DMS79 treated with DMSO at 0.1 percent for 48 hours (cell line): Measurements from ENCODE around the gene SRD5A1.
A peak's percentile ranks its signal among the peaks of the same experiment; 100 is the strongest.

Experiments used
- DNase-seq: peaks from one replicate; lab custom pipeline; 2025; lab: John Stamatoyannopoulos, UW

The SRD5A1 gene

DNA sequence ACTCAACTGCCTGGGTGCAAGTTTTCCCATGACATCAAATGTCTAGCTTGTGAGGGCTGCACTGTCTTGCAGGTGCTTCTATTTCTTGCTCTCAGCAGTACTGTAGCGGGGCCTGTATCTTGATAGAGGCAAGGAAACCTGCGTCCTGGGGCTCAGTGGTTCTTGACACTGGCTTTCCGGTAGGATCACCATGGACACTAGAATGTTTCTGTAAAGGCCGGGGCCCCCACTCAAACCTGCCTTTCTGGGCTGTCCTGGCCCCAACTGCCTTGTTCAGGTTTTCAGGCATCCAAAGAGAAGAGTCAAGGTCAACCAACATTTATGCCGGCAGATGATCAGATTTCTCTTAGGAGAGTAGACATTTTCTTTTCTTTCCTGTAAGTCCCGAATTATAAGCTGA, 53.3 kb downstream of the SRD5A1 start:
- DNase-seq = no peak

GRCh38 chr5:6686915-6687409, 53.7 kb downstream of the SRD5A1 start:
- DNase-seq = no peak

GRCh38 chr5:6687505-6687904, 54.3 kb downstream of the SRD5A1 start:
- DNase-seq = no peak

DNA sequence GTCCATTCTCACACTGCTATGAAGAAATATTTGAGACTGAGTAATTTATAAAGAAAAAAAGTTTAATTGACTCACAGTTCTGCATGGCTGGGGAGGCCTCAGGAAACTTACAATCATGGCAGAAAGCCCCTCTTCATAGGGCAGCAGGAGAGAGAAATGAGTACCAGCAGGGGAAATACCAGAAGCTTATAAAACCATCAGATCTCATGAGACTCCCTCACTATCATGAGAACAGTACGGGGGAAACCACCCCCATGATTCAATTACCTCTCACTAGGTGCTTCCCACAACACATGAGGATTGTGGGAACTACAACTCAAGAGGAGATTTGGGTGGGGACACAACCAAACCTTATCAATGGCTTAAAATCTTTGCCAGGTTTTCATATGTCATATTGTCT, 59.7 kb downstream of the SRD5A1 start:
- no peak for DNase-seq

- no peak for DNase-seq
These were observed 65.5 kb downstream of the SRD5A1 start for GRCh38 chr5:6698696-6699095.

GRCh38 chr5:6699357-6699756, 66.1 kb downstream of the SRD5A1 start:
- no peak for DNase-seq

DNA sequence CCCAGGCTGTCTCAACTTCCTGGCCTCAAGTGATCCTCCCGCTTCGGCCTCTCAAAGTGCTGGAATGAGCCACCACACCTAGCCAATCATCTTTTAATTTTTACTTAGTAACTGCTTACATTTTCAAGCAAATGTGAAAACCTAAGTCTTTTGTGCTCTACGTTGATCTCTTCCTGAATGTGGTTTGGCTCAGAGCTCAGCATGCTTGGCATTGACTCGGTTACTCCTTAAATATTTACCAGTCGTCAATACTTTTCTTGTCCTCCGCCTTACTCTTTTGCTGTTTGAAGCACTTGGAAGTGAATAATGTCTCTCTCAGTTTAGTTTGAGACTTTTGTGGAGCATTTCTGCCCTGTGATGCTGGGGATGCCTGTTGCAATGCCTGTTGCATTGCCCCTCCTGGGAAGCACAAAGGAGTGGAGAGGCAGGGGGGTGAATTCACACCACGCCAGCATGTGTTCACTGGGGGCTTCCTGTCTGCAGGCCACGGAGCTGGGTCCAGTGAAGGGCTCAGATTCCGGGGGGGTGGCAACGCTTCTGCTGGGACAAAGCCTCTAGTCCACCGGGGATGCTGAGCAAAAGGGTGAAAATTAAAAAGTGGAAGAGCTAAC, 66.9 kb downstream of the SRD5A1 start:
- no peak for DNase-seq

DNA sequence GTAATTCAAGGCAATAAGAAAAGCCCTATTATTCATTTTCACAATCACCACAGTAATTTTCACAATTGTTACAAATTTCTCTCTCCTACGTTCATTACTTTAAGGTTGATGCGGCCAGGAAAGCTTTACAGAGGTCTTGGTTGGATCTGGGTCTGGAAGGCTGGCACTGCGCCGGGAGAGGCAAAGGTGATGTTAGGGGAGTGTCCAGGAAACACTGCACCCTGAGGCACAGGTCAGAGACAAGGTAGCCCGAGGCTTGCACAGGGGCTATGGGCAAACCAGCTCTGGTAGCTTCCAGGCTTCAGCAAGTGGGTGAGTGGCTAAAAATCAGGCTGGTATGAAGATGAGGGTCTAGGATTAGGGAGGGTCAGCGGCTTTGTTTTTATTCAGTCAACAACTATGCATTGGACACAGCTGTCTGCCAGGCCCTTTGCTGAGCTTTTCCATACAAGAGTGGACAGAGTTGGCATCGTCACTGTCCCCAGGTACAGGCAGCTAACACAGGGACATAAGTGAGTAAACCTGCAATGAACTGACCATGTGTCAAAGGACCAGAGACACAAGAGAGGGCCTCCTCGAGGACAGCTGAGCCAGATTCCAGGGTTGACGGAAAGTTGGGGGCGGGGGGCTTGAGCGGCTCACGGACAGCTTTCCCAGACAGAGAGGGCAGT, 67.6 kb downstream of the SRD5A1 start:
- DNase-seq = no peak

- no peak for DNase-seq
These were observed 68.3 kb downstream of the SRD5A1 start for GRCh38 chr5:6701491-6701890.

DNA sequence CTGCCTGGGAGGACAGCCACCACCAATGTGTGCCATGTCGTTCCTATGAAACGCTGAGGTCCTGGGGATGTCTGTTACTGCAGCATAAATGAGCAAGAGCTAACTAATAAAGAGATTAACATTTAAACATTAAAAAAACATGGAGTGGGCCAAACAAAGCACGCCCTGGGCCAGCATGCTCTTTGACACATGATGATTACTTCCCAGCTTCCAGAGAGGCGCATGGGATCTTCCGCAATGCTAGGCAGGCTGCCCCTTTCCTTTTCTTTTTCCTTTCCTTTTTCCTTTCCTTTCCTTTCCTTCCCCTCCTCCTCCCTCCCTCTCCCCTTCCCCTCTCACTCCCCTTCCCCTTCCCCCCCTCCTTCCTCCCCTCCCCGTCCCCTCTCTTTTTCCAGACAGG, 69.4 kb downstream of the SRD5A1 start:
- DNase-seq = no peak

DNA sequence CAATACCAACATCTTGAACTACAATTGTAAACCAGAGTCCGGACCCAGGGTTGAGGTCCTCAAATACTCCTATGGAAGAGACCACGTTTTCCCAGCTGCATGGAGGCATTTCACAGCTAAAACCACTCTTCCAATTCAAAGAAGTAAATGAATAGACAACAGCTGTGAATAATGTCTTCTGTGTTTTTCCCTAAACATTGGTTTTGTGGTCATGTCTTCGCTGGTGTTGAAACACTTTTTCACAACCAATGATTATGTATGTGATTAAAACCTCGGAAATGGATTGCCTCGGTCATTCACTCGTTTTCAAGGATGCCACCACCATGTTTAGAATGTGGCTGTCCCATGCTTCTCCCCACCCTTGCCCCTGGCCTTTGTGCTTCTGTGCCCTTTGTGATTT, 70.6 kb downstream of the SRD5A1 start:
- no peak for DNase-seq

DNA sequence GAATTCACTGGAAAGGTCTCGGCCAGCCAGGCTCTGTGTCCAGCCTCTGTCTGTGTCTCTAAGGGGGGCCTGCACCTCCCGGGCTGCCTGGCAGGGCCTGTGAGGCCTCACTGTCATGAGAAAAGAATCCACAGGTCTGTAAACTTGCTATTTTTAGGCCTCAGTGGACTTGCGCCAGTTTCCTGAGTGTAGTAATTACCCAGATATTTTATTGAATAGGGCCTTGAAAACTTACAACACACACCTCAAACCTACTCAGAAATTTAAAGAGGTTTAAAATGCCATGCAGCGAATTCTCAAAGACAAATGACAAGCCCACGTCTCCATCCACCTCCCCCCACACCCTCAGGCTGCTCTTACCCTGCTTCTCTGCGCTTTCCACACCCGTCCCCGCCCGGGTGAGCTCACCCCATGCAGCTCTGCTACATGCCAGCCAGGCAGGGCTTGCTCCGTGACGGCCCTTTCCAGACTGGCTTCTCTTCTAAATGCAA, 71.2 kb downstream of the SRD5A1 start:
- no peak for DNase-seq

DNA sequence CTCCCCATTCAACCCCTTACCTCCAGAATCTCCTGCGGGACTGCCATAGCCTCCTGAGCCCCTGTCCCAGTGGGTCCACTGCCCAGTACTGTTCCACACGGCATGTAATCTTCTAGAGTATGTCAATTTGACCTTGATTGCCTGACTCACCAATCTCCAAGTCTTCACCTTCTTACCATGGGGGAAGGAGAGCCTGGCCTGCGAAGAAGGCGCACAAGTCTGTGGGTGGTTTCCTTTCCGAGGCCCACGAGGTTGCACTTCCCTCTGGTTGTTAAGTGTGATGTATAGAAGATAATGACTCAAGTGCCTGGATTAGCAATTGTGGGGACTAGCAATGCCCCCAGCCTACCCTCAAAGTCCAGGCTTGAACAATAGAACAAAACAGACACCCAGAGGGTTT, 71.8 kb downstream of the SRD5A1 start:
- no peak for DNase-seq

- DNase-seq = no peak
These were observed 72.7 kb downstream of the SRD5A1 start for GRCh38 chr5:6705959-6706358.

- DNase-seq = no peak
These were observed 74.6 kb downstream of the SRD5A1 start for GRCh38 chr5:6707852-6708251.

DNA sequence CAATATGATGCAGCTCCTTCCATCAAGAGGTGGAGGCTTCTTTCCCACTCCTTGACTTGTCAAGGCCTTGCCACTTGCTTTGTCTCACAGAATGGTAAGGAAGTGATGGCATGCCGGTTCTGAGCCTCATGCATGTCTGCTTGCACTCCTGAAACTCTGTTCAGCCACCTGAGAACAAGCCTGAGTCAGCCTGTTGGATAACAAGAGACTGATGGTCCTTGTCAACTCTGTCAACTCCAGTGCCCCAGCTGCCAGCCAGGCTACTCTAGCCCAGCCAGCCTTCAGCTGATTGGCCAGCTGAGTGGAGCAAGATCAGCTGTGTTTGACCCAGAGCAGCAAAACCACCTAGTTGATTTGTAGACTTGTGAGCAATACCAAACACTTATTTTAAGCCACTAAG, 75.6 kb downstream of the SRD5A1 start:
- no peak for DNase-seq

GRCh38 chr5:6710070-6710469, 76.8 kb downstream of the SRD5A1 start:
- no peak for DNase-seq

DNA sequence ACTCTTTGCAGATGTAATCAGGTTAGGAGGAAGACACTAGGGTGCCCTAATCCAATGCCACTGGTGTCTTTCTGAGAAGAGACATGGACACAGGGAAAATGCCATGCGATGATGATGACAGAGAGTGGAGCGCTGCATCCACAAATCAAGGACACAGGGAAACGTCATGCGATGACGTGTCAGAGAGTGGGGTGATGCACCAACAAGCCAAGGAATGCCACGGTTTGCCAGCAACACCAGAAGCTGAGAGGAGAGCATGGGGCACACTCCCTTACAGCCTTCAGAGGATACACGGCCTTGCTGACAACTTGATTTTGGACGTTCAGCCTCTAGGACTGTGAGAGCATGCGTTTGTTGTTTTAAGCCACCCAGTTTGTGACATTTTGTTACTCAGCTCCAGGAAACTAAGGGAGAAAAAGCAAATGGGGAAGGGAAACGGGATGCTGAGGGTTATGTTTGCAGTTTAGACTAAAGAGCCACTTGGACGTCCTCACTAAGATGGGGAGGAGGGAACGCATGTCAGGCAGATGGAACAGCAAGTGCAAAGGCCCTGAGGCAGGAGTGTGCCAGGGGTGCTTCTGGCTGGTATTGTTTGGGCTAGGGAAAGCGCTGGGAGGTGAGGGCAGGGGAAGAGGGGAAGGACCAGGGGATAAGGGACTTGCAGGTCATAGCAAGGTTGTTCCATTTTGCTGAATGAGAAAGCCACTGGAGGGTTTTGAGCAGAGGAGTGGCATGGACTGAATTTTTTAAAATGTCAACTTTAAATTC, 77.5 kb downstream of the SRD5A1 start:
- DNase-seq = no peak

- no peak for DNase-seq
These were observed 78.3 kb downstream of the SRD5A1 start for GRCh38 chr5:6711409-6712141.

GRCh38 chr5:6712142-6712576, 78.9 kb downstream of the SRD5A1 start:
- DNase-seq = no peak

- DNase-seq = peak; percentile 87
These were observed 79.5 kb downstream of the SRD5A1 start for GRCh38 chr5:6712577-6713273.
